Choroid plexus epithelial cell (primary cell): ENCODE measurements around the gene FGGY.
"Not testable (repeated sequence)": the region's sequence is repeated elsewhere in the genome, so short reads cannot be mapped to it uniquely, and the experiment has no call there.

ENCODE experiments used
- DNase-seq: peaks from one replicate; pipeline ENCODE4 v3.0.0-alpha.2; 2010; ENCODE audit warnings: low read depth
- H3K4me3 ChIP-seq: 2 replicates; pipeline ENCODE4 v1.5.1; 2011; ENCODE audit warnings: low read depth, mild to moderate bottlenecking, control low read depth, low read length, moderate library complexity
- TF ChIP-seq, protein P1 (sequence below): conservative IDR thresholded peaks from 2 replicates; pipeline ENCODE4 v1.5.1; 2011; ENCODE audit warnings: low read depth, mild to moderate bottlenecking, control low read depth, inconsistent platforms, low read length, moderate library complexity

The FGGY gene

DNA sequence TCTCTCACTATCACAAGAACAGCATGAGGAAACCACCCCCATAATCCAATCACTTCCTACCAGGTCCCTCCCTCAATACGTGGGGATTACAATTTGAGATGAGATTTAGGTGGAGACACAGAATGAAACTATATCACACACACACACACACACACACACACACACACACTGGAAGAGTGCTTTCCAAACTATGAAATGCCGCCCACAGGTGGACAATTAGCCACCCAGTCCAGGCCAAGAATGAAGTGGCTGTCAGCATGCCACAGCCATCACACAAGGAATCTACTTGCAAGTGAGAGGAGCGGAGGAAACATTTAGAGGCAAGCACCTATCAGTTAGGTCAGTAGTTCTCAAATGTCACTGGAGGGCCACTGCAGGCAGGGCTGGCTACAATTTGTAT, 412.4 kb downstream of the FGGY start:
- TF ChIP-seq, protein P1, sequence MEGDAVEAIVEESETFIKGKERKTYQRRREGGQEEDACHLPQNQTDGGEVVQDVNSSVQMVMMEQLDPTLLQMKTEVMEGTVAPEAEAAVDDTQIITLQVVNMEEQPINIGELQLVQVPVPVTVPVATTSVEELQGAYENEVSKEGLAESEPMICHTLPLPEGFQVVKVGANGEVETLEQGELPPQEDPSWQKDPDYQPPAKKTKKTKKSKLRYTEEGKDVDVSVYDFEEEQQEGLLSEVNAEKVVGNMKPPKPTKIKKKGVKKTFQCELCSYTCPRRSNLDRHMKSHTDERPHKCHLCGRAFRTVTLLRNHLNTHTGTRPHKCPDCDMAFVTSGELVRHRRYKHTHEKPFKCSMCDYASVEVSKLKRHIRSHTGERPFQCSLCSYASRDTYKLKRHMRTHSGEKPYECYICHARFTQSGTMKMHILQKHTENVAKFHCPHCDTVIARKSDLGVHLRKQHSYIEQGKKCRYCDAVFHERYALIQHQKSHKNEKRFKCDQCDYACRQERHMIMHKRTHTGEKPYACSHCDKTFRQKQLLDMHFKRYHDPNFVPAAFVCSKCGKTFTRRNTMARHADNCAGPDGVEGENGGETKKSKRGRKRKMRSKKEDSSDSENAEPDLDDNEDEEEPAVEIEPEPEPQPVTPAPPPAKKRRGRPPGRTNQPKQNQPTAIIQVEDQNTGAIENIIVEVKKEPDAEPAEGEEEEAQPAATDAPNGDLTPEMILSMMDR, result no peak
- no peak overlapping the region for H3K4me3 ChIP-seq
- DNase-seq, result no peak

DNA sequence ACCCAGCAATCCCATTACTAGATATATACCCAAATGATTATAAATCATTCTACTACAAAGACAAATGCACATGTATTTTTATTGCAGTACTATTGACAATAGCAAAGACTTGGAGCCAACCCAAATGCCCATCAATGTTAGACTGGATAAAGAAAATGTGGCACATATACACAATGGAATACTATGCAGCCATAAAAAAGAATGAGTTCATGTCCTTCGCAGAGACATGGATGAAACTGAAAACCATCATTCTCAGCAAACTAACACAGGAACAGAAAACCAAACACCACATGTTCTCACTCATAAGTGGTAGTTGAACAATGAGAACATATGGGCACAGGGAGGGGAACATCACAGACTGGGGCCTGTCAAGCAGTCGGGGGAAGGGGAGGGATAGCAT, 414.0 kb downstream of the FGGY start:
- DNase-seq, H3K4me3 ChIP-seq: not testable (repeated sequence)

DNA sequence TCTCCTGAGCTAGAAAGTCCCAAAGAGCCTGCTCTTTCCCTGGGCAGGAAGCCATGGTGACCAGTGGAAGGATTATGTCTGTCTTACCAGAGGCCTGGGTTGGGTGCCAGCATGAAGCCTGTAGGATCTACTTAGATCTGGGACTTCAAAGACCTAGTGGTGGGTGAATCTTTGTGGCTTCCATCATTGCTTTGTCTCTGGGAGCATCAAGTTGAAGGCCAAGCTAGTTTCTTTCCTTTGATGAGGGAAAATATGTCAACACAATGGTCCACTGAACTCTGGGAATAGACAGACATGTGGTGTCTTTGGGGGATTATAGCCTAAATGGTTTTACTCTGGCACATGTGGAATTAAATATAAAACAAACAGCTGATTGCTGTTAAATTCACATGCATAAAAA, 417.3 kb downstream of the FGGY start:
- TF ChIP-seq, protein P1, result no peak
- no peak for DNase-seq
- no peak overlapping the region for H3K4me3 ChIP-seq

GRCh38 chr1:59714966-59715365, 418.1 kb downstream of the FGGY start:
- DNase-seq, result no peak
- TF ChIP-seq, protein P1, result no peak
- H3K4me3 ChIP-seq, result no peak overlapping the region

DNA sequence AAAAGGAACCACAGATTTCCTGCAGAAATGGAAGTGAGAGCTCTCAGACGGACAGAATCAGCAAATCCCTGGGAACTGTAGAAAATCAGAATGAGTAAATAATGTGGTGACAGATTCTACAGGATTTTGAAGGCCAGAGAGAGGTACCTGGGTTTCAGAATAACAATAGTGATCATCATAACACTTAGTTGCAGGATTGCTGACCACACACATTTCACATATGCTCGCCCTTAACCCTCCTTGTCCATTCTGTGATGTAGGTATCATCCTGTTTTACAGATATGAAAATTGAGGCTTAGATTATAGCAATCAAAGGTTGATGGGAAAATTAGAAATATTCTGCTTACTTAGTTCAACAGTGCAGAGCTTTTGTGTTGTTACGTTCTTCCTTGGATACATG, 419.9 kb downstream of the FGGY start:
- H3K4me3 ChIP-seq, result no peak overlapping the region
- TF ChIP-seq, protein P1, result no peak
- DNase-seq, result no peak

DNA sequence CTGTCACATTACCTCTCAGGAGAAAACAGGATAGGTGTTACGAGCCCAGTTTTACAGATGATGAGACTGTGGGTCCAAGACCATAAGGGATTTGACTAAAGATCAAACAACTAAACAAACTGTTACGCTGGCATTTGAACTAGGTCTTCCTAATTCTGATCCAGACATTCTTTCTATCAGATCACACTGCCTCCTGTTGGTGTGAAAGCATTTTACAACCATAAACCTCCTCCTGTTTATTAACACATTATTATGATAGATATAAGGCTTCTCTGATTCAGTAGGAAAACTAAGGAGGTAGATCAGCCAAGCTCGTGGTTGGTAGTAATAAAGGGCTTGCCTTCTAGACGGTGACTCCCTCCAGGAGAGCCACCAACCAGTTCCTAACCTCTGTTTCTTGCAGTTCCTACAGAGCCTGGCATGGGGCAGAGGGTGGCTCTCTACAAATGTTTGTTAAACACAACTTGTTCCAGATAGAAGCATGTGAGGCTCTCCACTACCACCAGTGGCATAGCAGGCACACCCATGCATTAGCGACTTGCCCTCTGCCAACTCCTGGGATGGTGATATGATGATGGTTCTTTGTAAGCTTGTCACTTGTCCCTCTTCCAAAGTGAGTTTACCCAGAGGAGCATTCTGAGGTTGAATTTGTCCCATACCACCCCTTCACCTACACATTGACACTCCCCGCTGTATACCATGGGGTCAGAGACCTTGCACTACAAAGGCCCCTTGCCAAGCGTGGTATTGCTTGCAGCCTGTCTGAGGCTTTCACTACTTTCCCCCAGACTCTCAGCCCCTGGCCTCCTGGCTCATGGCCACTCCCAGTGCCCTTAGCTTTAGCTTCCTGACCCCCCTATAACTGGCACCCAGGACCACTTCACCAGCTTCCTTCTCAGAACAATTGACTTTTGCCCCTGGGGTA, 421.4 kb downstream of the FGGY start:
- DNase-seq, result no peak
- TF ChIP-seq, protein P1, result peak; percentile 30

DNA sequence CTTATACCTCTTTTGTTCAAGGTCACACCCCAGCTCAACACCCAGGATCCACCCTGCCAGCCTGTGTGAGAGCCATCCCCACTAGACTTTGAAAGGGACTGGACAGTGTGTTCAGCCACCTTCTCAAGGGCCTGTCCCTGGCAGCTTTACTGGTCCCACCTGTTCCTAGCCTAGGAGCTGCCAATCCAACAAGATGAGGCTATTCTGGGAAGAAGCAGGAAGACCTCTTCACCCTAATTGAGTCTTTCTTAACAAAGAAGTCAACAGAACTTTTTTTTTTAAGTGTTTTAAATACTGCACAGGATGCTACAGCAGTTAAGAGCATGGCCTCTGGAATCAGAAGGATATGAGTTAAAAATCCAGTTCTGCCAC, 422.1 kb downstream of the FGGY start:
- no peak overlapping the region for H3K4me3 ChIP-seq
- TF ChIP-seq, protein P1, result no peak
- no peak for DNase-seq

More for the DNA sequence above, 421.4 kb downstream of the FGGY start:
- no peak overlapping the region for H3K4me3 ChIP-seq
